Measurements from ENCODE around the gene RNF146.

- no peak for TF ChIP-seq POLR2A (IDR thresholded peaks at IDR 0.05; ENCODE audit: low read length)
- no peak for TF ChIP-seq GATA1 (IDR thresholded peaks at IDR 0.05; ENCODE audit: low read depth, low read length)
Observed at GRCh38 chr6:127298475-127298874, 31.8 kb downstream of the RNF146 start.
